SH-SY5Y (cell line): ENCODE results near the gene CYREN.

Source experiments
- GATA2 ChIP-seq: IDR thresholded peaks from 2 replicates; pipeline ENCODE4 v1.6.1; 2011; ENCODE audit warnings: mild to moderate bottlenecking, low read depth, low read length
- GATA3 ChIP-seq: IDR thresholded peaks from 2 replicates; pipeline ENCODE4 v1.6.1; 2011; ENCODE audit warnings: low read depth, mild to moderate bottlenecking, low read length, moderate library complexity

DNA sequence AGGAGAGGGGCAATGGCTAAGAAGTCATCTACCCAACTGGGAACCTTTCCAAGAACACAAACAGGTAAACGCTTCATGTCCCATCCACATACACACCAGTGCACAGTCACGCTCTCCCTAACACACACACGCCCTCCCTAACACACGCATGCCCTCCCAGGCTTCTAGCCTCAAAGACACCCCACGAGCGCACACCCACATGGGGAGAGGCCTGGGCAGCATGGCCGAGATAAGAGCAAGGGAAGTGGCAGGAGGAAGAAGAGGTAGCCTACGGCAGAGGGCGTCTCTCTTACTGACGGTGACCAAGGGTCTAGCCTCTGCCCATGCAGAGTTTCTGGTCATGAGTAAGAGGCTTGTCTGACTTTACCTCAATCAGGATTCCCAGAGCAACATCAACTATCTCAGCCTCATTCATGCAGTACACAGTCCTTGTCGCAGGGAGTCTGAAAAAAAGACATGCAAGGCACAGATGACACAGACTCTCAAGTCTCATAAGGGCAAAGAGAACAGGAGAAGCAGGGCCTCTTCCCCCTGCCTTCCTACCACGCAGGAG lies 3.1 kb downstream of the CYREN start:
- TF ChIP-seq GATA2 (no peak), GATA3 (no peak)
